ENCODE data around the gene ADAMTS15.

ADAMTS15 gene

DNA sequence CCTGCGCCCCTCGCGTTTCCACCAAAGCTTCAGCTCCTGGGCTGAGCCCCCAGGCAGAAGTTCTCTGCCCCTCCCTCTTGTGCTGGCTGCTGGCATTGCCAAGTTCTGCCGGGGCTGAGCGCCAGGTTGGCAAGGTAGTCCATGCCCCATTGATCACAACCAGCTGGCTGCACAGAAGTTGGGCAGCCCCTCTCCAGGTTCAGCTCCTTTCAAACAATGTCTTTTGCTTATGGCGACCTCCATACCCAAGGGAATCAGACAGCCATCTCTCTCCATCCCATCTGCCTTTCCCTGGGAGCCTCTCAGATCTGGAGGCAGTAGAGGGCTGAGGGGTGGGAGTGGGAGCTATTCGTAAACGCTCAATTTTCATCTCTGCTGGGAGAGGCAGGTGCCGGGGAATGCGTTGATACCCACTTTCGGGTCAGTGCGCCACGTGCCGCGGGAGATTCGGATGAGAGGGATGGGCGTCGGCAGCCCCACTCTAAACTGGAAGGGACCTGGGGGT lies 21.6 kb upstream of the ADAMTS15 start:
- CTCF ChIA-PET: interaction anchor here (0.5 to 1.1 kb wide), 5 partner anchors 34 to 429 kb away, joined by 3 to 4 read pairs (median 3); no protein-coding TSS in a partner anchor
- TF ChIP-seq, protein P1, sequence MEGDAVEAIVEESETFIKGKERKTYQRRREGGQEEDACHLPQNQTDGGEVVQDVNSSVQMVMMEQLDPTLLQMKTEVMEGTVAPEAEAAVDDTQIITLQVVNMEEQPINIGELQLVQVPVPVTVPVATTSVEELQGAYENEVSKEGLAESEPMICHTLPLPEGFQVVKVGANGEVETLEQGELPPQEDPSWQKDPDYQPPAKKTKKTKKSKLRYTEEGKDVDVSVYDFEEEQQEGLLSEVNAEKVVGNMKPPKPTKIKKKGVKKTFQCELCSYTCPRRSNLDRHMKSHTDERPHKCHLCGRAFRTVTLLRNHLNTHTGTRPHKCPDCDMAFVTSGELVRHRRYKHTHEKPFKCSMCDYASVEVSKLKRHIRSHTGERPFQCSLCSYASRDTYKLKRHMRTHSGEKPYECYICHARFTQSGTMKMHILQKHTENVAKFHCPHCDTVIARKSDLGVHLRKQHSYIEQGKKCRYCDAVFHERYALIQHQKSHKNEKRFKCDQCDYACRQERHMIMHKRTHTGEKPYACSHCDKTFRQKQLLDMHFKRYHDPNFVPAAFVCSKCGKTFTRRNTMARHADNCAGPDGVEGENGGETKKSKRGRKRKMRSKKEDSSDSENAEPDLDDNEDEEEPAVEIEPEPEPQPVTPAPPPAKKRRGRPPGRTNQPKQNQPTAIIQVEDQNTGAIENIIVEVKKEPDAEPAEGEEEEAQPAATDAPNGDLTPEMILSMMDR (conservative IDR thresholded peaks at IDR 0.05; ENCODE audit: low read depth): no peak
- POLR2A ChIA-PET (ENCODE audit: low non-redundant PET): no interaction called here
- H3K27ac ChIP-seq: no peak overlapping the region
- no peak for DNase-seq (ENCODE audit: low spot score)

DNA sequence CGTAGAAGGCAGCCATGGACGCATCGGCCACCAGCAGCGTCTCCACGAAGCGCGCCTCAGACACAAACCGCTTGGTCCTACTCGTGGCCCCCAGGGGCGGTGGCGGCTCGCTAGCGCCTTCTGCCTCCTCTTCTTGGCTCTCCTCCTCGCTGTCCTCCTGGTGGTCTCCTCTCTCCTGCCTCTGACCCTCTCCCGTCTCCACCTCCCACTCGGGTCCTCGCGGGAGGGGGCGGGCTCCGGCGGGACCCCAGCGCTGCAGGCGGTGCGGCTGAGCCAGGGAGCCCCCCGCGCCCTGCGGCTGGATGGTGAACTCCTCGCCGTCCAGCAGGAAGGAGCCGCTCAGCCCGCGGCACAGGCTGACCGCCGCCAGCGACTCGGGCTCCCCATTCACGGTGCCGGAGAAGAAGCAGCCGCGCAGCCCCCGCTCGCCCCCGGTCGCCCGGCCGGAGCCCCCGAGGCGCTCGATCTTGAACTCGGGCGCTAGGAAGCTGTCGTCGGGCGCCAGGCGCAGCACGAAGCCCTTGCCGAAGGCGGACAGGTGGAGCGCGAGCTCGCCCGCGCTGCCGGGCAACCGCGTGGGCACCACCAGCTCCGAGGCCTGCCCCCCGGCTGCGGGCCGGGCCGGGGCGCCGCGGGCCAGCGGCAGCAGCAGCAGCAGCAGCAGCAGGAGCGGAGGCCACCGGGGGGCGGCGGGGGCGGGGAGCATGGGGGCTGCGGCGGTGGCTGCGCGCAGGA lies 20.7 kb upstream of the ADAMTS15 start:
- ChIA-PET CTCF (interaction anchor here (1.0 to 1.3 kb wide), 2 partner anchors 14 to 432 kb away, joined by 3 to 4 read pairs; no protein-coding TSS in a partner anchor), POLR2A (ENCODE audit: low non-redundant PET) (no interaction called here)
- no peak for DNase-seq (ENCODE audit: low spot score)
- TF ChIP-seq, protein P1 (conservative IDR thresholded peaks at IDR 0.05; ENCODE audit: low read depth): no peak
- H3K27ac ChIP-seq: no peak overlapping the region

DNA sequence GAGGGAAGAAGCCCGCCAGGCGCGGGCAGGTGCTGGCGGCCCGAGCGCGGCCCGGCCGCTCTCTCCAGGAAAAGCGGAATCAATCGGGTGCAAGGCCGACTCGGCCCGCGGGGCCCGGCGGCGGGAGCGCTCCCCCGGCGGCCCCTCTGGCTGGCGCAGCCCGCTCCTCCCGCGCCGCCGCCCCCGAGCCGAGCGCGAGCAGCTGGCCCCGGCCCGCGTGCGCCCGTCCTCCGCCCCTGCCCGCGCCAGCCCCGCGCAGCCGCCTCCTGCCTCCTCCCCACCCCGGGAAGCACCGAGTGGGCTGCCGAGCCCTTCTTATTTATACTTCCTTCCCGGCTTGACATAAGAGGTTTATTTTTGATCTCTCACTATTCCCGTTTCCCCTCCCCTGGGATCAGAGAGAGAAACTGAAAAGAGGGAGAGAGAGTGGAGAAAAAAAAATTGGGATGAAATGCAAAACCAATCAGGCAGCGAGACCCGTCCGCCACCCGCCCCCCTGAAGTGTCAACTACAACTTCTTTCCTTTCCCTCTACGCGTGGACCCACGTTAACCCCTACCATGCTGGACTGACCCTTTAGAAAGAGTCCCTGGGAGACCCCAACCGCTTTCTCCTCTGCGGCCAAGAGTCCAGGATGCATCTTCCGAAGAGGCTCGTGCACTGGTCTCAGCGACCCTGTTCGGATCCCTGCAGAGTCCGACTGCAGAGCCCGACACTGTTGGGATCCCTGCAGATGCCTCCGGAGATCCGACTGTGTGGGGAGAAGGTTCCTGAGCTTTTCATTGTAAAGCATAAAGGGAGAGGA lies 19.9 kb upstream of the ADAMTS15 start, which contains the start of gene ADAMTS8:
TSS of gene ADAMTS8 (minus strand) at position 294 of the 804 bp plus-strand sequence. CDS start 323 bp downstream, outside the sequence.
- TF ChIP-seq, protein P1 (conservative IDR thresholded peaks at IDR 0.05; ENCODE audit: low read depth): no peak
- H3K27ac ChIP-seq: no peak within 1 kb of the TSS
- ChIA-PET POLR2A (ENCODE audit: low non-redundant PET) (no interaction called here), CTCF (interaction anchor here (1.0 to 1.3 kb wide), 2 partner anchors 15 to 432 kb away, joined by 3 to 4 read pairs; no protein-coding TSS in a partner anchor)
- DNase-seq (ENCODE audit: low spot score): no peak

DNA sequence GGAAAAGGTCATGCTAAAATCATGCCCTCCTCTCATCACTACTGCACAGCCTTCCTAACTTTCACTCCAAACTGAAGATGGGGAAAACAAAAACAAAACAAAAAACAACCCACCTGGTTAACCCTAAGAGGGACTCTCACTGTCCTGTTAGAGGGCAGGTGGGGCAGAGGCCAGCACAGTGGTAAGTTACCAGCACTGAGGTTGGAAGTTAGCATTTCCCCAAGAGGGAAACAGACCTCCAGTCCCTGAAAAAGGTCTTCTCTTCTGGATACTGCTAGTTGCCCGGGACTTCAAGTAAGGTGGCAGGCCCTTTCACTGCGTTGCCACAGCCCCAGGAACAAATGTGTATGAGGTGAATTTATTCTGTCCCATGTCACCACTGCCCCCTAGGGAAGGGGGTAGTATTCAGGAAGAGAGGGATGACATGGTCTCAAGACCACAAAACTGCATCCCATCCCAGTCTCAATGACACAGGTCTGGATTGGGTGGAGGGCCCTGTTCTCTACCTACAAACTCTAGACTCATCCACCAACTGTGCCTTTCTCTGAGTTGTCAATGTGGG lies 19.2 kb upstream of the ADAMTS15 start:
- H3K27ac ChIP-seq: no peak overlapping the region
- DNase-seq (ENCODE audit: low spot score): no peak
- ChIA-PET POLR2A (ENCODE audit: low non-redundant PET) (no interaction called here), CTCF (no interaction called here)
- TF ChIP-seq, protein P1 (conservative IDR thresholded peaks at IDR 0.05; ENCODE audit: low read depth): no peak

DNA sequence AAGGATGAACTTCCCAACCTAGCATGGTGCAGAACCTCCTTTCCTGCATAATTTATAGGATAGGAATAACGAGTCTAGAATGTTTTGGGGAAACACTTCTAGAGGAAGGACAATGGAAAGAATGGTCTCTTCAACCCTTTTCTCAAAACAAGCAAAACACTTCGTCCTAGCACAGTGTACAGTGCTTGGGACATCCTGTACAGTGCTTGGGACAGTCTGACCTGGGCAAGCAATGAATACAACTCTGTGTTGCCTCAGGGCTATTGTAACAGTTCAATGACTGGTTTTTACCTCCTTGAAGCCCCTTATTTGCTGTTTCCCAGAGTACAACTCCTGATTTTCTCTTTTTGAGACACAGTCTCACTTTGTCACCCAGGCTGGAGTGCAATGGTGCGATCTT lies 18.5 kb upstream of the ADAMTS15 start:
- POLR2A ChIA-PET (ENCODE audit: low non-redundant PET): no interaction called here
- no peak for DNase-seq (ENCODE audit: low spot score)

More for the DNA sequence above, 18.5 kb upstream of the ADAMTS15 start:
- H3K27ac ChIP-seq: no peak overlapping the region
- TF ChIP-seq, protein P1 (conservative IDR thresholded peaks at IDR 0.05; ENCODE audit: low read depth): no peak
- CTCF ChIA-PET: interaction anchor here (0.6 to 2.5 kb wide), 4 partner anchors 431 to 486 kb away, joined by 3 to 17 read pairs (median 5); partner anchors contain the start of gene SNX19
